HepG2 (cell line): ENCODE measurements around the gene FGD6. TPM values are rescaled to one million over a fixed set of nuclear protein-coding genes. Genes with fewer than 3 reads are reported as not detected.

Experiments used
- ATAC-seq: fragments of 200-7000 bp; cut with Tn5 transposase; 3 replicates; pipeline ENCODE4 v1.9.1; 2020; ENCODE audit warnings: mild to moderate bottlenecking, moderate library complexity
- BruUV-seq: library from RNA; stranded (reverse); fragments of 400-500 nt; replicated peaks from 2 replicates; lab custom pipeline; 2021; lab: Mats Ljungman, UMichigan
- CTCF ChIA-PET: fragments of 300-600 bp; formaldehyde crosslinking; extraction: SDS; loops from one replicate; lab custom pipeline; 2021; ENCODE audit warnings: low total read pairs, inconsistent platforms, low intra/inter-chr PET ratio; lab: Yijun Ruan, JAX
- POLR2A ChIA-PET: fragments of 350-600 bp; sonication (Branson Sonifier 250); formaldehyde crosslinking; loops from one replicate; lab custom pipeline; 2020; ENCODE audit warnings: antibody characterized with exemption, inconsistent platforms; lab: Yijun Ruan, JAX
- DNase-seq: peaks from one replicate; pipeline ENCODE4 v3.0.0-alpha.2; 2015; ENCODE audit warnings: low spot score
- FAIRE-seq: peaks from 3 replicates; lab custom pipeline; 2011; peaks lifted over from hg19 to GRCh38; lab: Jason Lieb, UNC
- H2AFZ ChIP-seq: one replicate; pipeline ENCODE4 v1.6.1; 2011; ENCODE audit warnings: low read length, inconsistent platforms
- H3K27ac ChIP-seq: fragments of 300-600 bp; 3 replicates; pipeline ENCODE4 v1.8.0; 2011; ENCODE audit warnings: mixed run types, mild to moderate bottlenecking, mixed read lengths, low read length, inconsistent platforms; ENCODE audit not compliant: insufficient read depth; ENCODE audit errors: extremely low read length
- H3K27me3 ChIP-seq, 2 experiments: fragments of 200-600 bp in 1 of 2; 2 replicates in 1 of 2; 3 replicates in 1 of 2; pipeline versions ENCODE4 v1.6.0 to v1.8.0; 2011; ENCODE audit warnings: low read length in 2 of 2, mild to moderate bottlenecking in 2 of 2, moderate library complexity in 2 of 2, inconsistent platforms in 1 of 2; ENCODE audit not compliant: insufficient read depth in 2 of 2, control insufficient read depth in 1 of 2
- H3K36me3 ChIP-seq, 2 experiments: fragments of 200-600 bp in 1 of 2; replicated peaks in 1 of 2; 2 replicates in 1 of 2; 3 replicates in 1 of 2; pipeline versions ENCODE4 v1.5.1 to v1.8.0; 2011; ENCODE audit warnings: low read length in 2 of 2, inconsistent platforms in 1 of 2; ENCODE audit not compliant: insufficient read depth in 2 of 2, control insufficient read depth in 1 of 2
- H3K4me1 ChIP-seq: 2 replicates; pipeline ENCODE4 v1.5.1; 2012; ENCODE audit warnings: low read length, inconsistent platforms; ENCODE audit not compliant: insufficient read depth
- H3K4me2 ChIP-seq: 2 replicates; pipeline ENCODE4 v1.6.0; 2011; ENCODE audit warnings: low read depth, low read length, inconsistent platforms
- H3K4me3 ChIP-seq, 3 experiments: fragments of 200-600 bp in 1 of 3; sonication (generic), shearing (Covaris generic) in 1 of 3; replicated peaks in 1 of 3; 2 replicates each; pipeline ENCODE4 v1.5.1; 2011 to 2016; ENCODE audit warnings: low read length in 3 of 3, inconsistent platforms in 2 of 3, low read depth in 2 of 3, mild to moderate bottlenecking in 2 of 3, control low read depth in 1 of 3, mixed read lengths in 1 of 3; ENCODE audit not compliant: insufficient read depth in 1 of 3
- H3K79me2 ChIP-seq: one replicate; pipeline ENCODE4 v1.6.1; 2011; ENCODE audit warnings: low read length, inconsistent platforms; ENCODE audit not compliant: insufficient read depth
- H3K9ac ChIP-seq: 2 replicates; pipeline ENCODE4 v1.6.0; 2011; ENCODE audit warnings: mild to moderate bottlenecking, low read depth, low read length, inconsistent platforms; ENCODE audit not compliant: insufficient read depth
- H3K9me3 ChIP-seq: 2 replicates; pipeline ENCODE4 v1.5.1; 2012; ENCODE audit warnings: mild to moderate bottlenecking, low read length
- H4K20me1 ChIP-seq: 2 replicates; pipeline ENCODE4 v1.6.0; 2011; ENCODE audit warnings: inconsistent platforms, mild to moderate bottlenecking, low read length, moderate library complexity; ENCODE audit not compliant: insufficient read depth
- ARID4A ChIP-seq: sonication (generic); formaldehyde crosslinking; IDR thresholded peaks from 2 replicates; pipeline ENCODE4 v1.5.0; 2020; ENCODE audit warnings: mild to moderate bottlenecking, missing genetic modification reagents, borderline replicate concordance
- HNRNPK ChIP-seq: fragments of 200-400 bp; formaldehyde crosslinking; IDR thresholded peaks from 2 replicates; pipeline ENCODE4 v1.6.1; 2018; ENCODE audit warnings: low read length, low read depth, moderate library complexity, mild to moderate bottlenecking; ENCODE audit not compliant: poor library complexity, severe bottlenecking
- KLF15 ChIP-seq: sonication (generic); formaldehyde crosslinking; IDR thresholded peaks from 2 replicates; pipeline ENCODE4 v1.8.1; 2023; ENCODE audit warnings: borderline replicate concordance, mild to moderate bottlenecking, inconsistent platforms, missing genetic modification reagents, mixed read lengths
- PHF21A ChIP-seq: sonication (generic); formaldehyde crosslinking; IDR thresholded peaks from 2 replicates; pipeline ENCODE4 v1.5.0; 2020; ENCODE audit warnings: mild to moderate bottlenecking, missing genetic modification reagents
- PPARG ChIP-seq: conservative IDR thresholded peaks from 2 replicates; pipeline ENCODE4 v1.6.1; 2016; ENCODE audit warnings: missing biosample characterization, missing genetic modification reagents
- SOX13 ChIP-seq, 3 experiments: fragments of 450-650 bp in 1 of 3; sonication (generic) in 1 of 3; formaldehyde crosslinking in 1 of 3; IDR thresholded peaks in 2 of 3; conservative IDR thresholded peaks in 1 of 3; 2 replicates each; pipeline versions ENCODE4 v1.5.0 to v1.6.1; 2016 to 2020; ENCODE audit warnings: antibody characterized with exemption in 1 of 3, mild to moderate bottlenecking in 1 of 3, missing compliant biosample characterization in 1 of 3, missing genetic modification reagents in 1 of 3, moderate library complexity in 1 of 3
- TEAD3 ChIP-seq: optimal IDR thresholded peaks from 2 replicates; pipeline ENCODE3; 2016; ENCODE audit warnings: borderline replicate concordance
- ZBTB39 ChIP-seq: sonication (generic); formaldehyde crosslinking; IDR thresholded peaks from 2 replicates; pipeline ENCODE4 v1.5.0; 2020; ENCODE audit warnings: missing genetic modification reagents
- ZKSCAN1 ChIP-seq: fragments of 150-350 bp; IDR thresholded peaks from 2 replicates; pipeline ENCODE4 v1.6.1; 2014; ENCODE audit warnings: low read length
- ZNF260 ChIP-seq: sonication (generic); formaldehyde crosslinking; IDR thresholded peaks from 2 replicates; pipeline ENCODE4 v1.4.0; 2020; ENCODE audit warnings: missing genetic modification reagents, low read depth, mild to moderate bottlenecking, borderline replicate concordance
- ZNF44 ChIP-seq: sonication (generic); formaldehyde crosslinking; IDR thresholded peaks from 2 replicates; pipeline ENCODE4 v1.5.1; 2020; ENCODE audit warnings: mild to moderate bottlenecking, missing genetic modification reagents
- ZNF775 ChIP-seq: sonication (generic); formaldehyde crosslinking; IDR thresholded peaks from 2 replicates; pipeline ENCODE4 v1.4.0; 2020; ENCODE audit warnings: missing genetic modification reagents, mild to moderate bottlenecking, moderate library complexity, borderline replicate concordance
- WGBS: methylation state at CpG from one replicate; pipeline ENCODE4 v1.1.6; 2017; ENCODE audit warnings: low lambda C conversion rate; 5-methylcytosine and 5-hydroxymethylcytosine counted together
- in situ Hi-C: cut with HindIII; loops from 2 replicates; pipeline ENCODE4 v1.10.0; 2017; ENCODE audit warnings: low pct_unique_long_range_greater_than_20kb; ENCODE audit not compliant: extremely low pct_ligation_motif_present
- intact Hi-C: fragments of 100-400 bp; cut with micrococcal nuclease; formaldehyde crosslinking; loops from one replicate; pipeline ENCODE4 v1.10.0; 2022; ENCODE audit not compliant: unreplicated experiment
- polyA plus RNA-seq, 8 experiments: library from polyadenylated mRNA; depleted of rRNA in 3 of 8; stranded (reverse) in 7 of 8; unstranded in 1 of 8; fragments of >200 nt; fragmentation: Illumina TruSeq in 4 of 8; extraction: Trizol in 4 of 8; gene quantifications; 2 replicates each; pipeline versions ENCODE4 v1.2.1 to v1.2.3, GENCODE V29; 2011 to 2016; ENCODE audit warnings: low read depth in 4 of 8, missing spikeins in 1 of 8, mixed read lengths in 1 of 8; ENCODE audit not compliant: insufficient read depth in 1 of 8
- total RNA-seq, 5 experiments: library from RNA; depleted of rRNA; stranded (reverse); fragments of >200 nt; fragmentation: Illumina TruSeq; extraction: Trizol; gene quantifications; 2 replicates each; pipeline ENCODE4 v1.2.3, GENCODE V29; 2016; ENCODE audit warnings: low read depth in 1 of 5

Gene FGD6
- total and polyA plus RNA-seq, 2 of the 13 experiments (the other 11 are each of a cell fraction or from before 2014, with no cell fraction given) = 2.2 to 4.3 TPM

- 0 out of 2 replicates have a peak, but pooled peaks cover 5% of the 10 kb centered on the region for H4K20me1 ChIP-seq
- TF ChIP-seq SOX13 (IDR thresholded peaks at IDR 0.05) (no peak), SOX13 (CRISPR knock-in tag; conservative IDR thresholded peaks at IDR 0.05 in 1 of 2, IDR thresholded peaks at IDR 0.05 in 1 of 2) (peak in 1 of 2 experiments; percentile 46; a peak in 1 of 4 replicates), ZKSCAN1 (peak; percentile 69), ZNF44 (CRISPR knock-in tag) (no peak), PPARG (peak; percentile 67), TEAD3 (CRISPR knock-in tag) (peak; percentile 45)
- ChIA-PET POLR2A (no interaction called here), CTCF (no interaction called here)
- ATAC-seq (peak; percentile 74), FAIRE-seq (no peak), DNase-seq (peak; percentile 37)
- peaks cover 46% of the 10 kb centered on the region for H3K79me2 ChIP-seq
- no peak overlapping the region for H2AFZ ChIP-seq
- in situ Hi-C loops = no loop called here
- no peaks in the 10 kb centered on the region for H3K27me3 ChIP-seq
- H3K27ac ChIP-seq = no peak overlapping the region
- intact Hi-C loops = no loop called here
- BruUV-seq = no TSS peak
- peaks cover 4% of the 10 kb centered on the region in 2 experiments; a peak in 3 of 5 replicates for H3K36me3 ChIP-seq
- H3K9ac ChIP-seq = no peak overlapping the region
- H3K9me3 ChIP-seq = no peaks in the 10 kb centered on the region
- H3K4me1 ChIP-seq = peaks cover 28% of the 10 kb centered on the region
- H3K4me2 ChIP-seq = no peak overlapping the region
- no peak overlapping the region for H3K4me3 ChIP-seq
Observed at GRCh38 chr12:95239216-95239615, 21.9 kb upstream of the FGD6 start.

- H3K27me3 ChIP-seq = no peaks in the 10 kb centered on the region
- CTCF ChIA-PET = no interaction called here
- H3K79me2 ChIP-seq = peaks cover 47% of the 10 kb centered on the region
- H3K4me1 ChIP-seq = peaks cover 28% of the 10 kb centered on the region
- 95% methylated on average over 1 of the region's 1 CpG for WGBS
- ATAC-seq (no peak), FAIRE-seq (no peak), DNase-seq (no peak)
- intact Hi-C loops (no loop called here), in situ Hi-C loops (no loop called here)
- 0 out of 2 replicates have a peak, but pooled peaks cover 5% of the 10 kb centered on the region for H4K20me1 ChIP-seq
- no peak overlapping the region for H3K27ac ChIP-seq
- H2AFZ ChIP-seq = no peak overlapping the region
- no peak overlapping the region for H3K4me3 ChIP-seq
- POLR2A ChIA-PET = no interaction called here
- no peak overlapping the region for H3K4me2 ChIP-seq
- H3K9me3 ChIP-seq = no peaks in the 10 kb centered on the region
- H3K36me3 ChIP-seq = peaks cover 2 to 3% of the 10 kb centered on the region in 2 experiments; a peak in 3 of 5 replicates
- no TSS peak for BruUV-seq
- no peak overlapping the region for H3K9ac ChIP-seq
- TF ChIP-seq ARID4A (CRISPR knock-in tag) (no peak), KLF15 (CRISPR knock-in tag) (no peak), ZBTB39 (CRISPR knock-in tag) (no peak), ZNF260 (CRISPR knock-in tag) (no peak), HNRNPK (no peak), ZNF775 (no peak), PHF21A (CRISPR knock-in tag) (no peak)
Observed at GRCh38 chr12:95238150-95238549, 20.9 kb upstream of the FGD6 start.
